Suppressor macrophage treated with lipopolysaccharide for 1 hour (primary cell): Measurements from ENCODE around the gene USP21.
A peak's percentile ranks its signal among the peaks of the same experiment; 100 is the strongest.

Experiments used
- DNase-seq, 3 donors: peaks; one replicate each; pipeline ENCODE4 v3.0.0-alpha.2; 2020 to 2022

USP21 gene

GRCh38 chr1:161137881-161138280 is 21.4 kb upstream of the USP21 start:
- DNase-seq, result no peak

DNA sequence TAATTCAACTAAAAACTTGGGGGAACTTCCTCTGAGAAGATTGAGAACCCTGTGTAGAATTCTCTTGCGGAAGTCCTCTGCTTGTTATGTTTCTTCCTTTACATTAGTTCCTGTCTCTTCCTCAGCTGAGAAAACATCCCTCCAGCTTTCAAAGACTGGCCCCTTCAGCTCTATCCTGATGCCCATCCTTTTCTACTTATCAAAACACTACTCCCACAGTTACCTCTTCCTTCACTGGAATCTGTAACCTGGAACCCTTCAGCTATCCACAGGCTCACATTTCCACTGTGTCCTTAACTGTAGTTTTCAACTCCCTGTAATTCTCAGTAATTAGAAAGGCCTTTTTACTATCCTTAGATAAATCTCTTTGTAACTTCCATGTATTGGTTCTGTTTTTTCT is 20.9 kb upstream of the USP21 start:
- peak in 1 of 3 donors; percentile 31 for DNase-seq

DNA sequence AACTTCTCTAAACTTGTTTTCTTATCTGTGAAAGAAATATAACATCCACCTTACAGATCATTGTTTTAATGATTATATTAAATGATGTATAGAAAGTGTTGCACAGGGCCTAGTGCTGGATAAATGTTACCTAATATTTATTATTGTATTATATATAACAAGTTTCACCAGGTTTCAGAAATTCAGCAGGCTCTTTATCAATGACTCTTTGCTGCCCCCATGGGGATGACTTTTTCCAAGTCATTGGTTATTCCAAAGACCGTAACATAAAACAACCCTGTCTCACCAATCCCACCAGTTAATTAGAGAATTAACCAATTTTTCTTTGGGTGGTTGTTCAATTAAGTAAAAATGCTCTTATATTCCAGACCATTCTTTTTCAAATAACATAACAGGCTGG is 19.5 kb upstream of the USP21 start:
- DNase-seq, result peak; percentile 76 to 78 (median 78)

DNA sequence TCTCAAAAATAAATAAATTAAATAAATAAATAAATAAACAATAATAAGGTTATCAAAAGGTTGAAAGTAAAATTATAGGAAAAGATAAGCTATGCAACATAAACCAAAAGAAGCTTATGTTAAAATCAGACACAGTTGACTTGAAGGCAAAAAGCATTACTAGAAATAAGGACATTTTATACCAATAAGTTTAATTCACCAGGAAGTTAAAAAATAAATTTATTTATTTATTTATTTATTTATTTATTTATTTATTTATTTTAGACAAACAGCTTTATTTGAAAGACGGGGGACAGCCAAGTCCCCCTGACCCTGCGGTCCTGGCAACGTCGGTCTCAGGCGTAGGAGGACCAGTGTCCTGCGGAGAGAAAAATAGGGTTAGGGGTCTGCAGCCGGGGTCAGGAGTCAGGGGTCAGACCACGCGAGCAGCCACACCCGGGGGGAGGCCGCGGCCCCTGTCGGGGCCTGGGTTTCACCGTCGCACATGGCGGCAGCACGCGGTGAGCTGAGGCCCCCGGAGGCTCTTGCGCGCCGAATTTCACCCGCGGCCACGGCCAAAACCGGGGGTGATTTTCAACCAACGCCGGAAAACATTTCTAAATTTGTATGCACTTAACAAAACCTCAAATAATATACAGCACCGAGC is 18.4 kb upstream of the USP21 start:
- DNase-seq, result no peak

- no peak for DNase-seq
Observed at GRCh38 chr1:161145832-161146231, 13.5 kb upstream of the USP21 start.

- DNase-seq, result no peak
Observed at GRCh38 chr1:161153176-161153575, 6.1 kb upstream of the USP21 start.

DNA sequence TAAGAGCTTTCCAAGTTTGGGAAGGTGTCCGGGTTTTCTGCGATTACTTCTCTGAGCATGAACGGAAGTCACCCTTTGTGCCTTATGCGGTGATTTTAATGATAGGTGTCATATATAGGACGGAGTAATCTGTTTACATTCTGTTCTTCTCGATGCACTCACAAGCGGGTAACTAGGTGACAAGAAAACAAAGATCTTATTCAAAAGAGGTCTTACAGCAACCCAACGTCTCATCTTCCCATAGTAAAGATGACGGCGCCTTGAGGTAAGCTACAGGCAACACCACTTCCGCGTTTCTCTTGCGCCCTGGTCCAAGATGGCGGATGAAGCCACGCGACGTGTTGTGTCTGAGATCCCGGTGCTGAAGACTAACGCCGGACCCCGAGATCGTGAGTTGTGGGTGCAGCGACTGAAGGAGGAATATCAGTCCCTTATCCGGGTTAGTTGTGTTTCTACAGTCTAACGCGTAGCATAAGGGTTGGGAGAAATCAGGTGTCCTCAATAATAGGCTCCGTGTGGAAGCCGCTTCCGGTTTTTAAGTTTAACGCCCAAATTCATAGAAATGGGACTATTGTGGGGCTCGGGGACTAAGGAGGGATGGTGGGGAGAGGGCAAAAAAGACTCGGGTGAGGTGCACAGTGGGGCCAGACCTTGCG is 5.5 kb upstream of the USP21 start, which contains the start of gene UFC1:
Gene UFC1 (plus strand): TSS at position 297 of the 656 bp plus-strand sequence. CDS start 20 bp downstream, at position 317.
- peak; percentile 89 to 91 (median 90) for DNase-seq

DNA sequence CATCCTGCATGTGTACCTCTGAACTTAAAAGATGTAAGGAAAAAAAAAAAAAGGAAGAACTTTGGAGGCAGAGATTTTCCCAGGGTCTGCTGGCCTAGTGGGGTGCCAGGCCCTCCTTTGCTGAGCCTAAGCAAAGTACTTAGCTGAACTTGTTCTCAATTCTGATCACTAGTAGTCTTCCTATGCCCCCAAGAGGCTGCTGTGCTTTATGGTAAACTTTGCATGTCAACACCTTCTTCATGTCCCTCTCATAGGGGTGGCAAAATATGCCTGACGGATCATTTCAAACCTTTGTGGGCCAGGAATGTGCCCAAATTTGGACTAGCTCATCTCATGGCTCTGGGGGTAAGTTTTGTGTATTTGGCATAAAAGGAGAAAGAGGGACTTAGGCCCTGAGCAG is 1.4 kb upstream of the USP21 start:
- DNase-seq, result no peak

- DNase-seq, result no peak
Observed at GRCh38 chr1:161158316-161159010, 837 bp upstream of the USP21 start.

GRCh38 chr1:161159913-161160243 is 578 bp downstream of the USP21 start:
- no peak for DNase-seq

DNA sequence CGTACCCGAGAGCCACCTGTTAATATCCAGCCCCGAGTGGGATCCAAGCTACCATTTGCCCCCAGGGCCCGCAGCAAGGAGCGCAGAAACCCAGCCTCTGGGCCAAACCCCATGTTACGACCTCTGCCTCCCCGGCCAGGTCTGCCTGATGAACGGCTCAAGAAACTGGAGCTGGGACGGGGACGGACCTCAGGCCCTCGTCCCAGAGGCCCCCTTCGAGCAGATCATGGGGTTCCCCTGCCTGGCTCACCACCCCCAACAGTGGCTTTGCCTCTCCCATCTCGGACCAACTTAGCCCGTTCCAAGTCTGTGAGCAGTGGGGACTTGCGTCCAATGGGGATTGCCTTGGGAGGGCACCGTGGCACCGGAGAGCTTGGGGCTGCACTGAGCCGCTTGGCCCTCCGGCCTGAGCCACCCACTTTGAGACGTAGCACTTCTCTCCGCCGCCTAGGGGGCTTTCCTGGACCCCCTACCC is 1.4 kb downstream of the USP21 start:
- no peak for DNase-seq

- DNase-seq, result no peak
Observed at GRCh38 chr1:161161652-161162051, 2.4 kb downstream of the USP21 start.

DNA sequence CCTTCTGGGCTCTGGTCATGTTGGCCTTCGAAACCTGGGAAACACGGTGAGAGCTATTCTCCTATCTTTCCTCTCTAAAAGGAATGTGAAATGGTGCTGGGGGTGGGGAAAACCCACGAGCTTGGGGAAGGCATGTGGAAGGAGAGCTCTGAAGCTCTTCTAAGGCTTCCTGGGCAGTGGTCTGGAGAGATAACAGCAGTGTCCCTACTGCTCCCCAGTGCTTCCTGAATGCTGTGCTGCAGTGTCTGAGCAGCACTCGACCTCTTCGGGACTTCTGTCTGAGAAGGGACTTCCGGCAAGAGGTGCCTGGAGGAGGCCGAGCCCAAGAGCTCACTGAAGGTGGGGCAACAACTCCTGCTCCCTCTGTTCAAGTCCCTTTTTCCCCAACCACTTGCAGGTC is 2.8 kb downstream of the USP21 start:
- DNase-seq, result peak in 1 of 3 donors; percentile 24

DNA sequence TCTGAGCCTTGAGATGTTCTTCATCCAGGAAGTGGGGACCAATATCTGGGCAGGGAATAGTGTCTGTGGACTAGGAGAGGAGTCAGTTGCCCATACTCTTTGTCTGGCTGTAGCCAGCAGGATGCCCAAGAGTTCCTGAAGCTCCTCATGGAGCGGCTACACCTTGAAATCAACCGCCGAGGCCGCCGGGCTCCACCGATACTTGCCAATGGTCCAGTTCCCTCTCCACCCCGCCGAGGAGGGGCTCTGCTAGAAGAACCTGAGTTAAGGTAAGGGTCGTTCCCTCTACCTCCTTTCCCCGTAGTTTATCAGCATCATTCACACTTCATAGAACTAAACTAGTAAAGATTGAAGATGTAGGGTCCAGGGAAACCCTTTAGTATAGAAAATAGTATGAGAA is 3.5 kb downstream of the USP21 start:
- DNase-seq, result no peak

DNA sequence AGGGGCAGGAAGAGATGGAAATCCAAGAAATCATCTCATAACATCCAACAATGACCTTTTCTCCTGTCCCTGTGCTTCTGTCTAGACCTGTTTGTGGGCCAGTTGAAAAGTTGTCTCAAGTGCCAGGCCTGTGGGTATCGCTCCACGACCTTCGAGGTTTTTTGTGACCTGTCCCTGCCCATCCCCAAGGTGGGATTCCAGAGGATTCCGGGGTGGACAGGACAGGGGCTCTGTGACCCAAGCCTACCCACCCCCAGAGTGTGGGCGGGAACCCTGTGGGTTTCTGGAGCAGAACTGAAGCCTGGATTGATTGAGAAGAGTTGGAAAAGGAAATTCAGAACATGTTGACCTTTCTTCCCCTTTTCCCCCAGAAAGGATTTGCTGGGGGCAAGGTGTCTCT is 4.5 kb downstream of the USP21 start:
- no peak for DNase-seq

GRCh38 chr1:161164901-161165610 is 5.8 kb downstream of the USP21 start:
- DNase-seq, result no peak

GRCh38 chr1:161165742-161166668 is 6.7 kb downstream of the USP21 start, which contains the start of gene PPOX:
PPOX (plus strand) TSS chr1:161166426; CDS start chr1:161166848, 422 bp downstream.
- DNase-seq, result peak; percentile 96 to 97 (median 97)

- peak in 1 of 3 donors; percentile 20 for DNase-seq
Observed at GRCh38 chr1:161166669-161167548, 7.6 kb downstream of the USP21 start.

DNA sequence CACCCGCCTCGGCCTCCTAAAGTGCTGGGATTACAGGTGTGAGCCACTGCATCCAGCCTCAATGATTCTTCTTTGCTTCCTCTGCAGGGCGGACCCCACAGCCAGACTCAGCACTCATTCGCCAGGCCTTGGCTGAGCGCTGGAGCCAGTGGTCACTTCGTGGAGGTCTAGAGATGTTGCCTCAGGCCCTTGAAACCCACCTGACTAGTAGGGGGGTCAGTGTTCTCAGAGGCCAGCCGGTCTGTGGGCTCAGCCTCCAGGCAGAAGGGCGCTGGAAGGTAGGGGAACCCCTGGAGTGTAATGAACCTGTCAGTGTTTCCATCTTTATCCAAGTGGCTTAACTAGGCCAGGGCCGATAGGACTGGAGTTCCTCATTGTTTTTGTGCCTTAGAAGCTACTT is 9.6 kb downstream of the USP21 start:
- DNase-seq, result no peak

DNA sequence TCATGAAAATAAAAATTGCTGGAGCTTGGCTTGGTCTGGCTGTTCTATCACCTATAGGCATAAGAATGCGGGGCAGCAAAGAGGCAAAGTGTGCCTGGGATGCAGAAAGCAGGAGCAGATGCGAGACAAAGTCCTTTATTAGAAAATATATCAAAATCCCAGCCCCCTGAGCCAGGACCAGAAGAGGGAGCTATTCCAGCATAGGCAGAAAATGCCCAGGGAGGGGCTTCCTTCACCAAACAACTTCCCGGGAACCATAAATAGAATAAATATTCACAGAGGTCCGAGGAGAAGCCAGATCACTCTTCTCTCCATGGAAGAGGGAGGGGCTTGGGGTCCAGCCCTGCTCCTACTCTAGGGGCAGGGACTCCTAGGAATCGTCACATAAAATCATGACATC is 11.9 kb downstream of the USP21 start:
- DNase-seq, result no peak

DNA sequence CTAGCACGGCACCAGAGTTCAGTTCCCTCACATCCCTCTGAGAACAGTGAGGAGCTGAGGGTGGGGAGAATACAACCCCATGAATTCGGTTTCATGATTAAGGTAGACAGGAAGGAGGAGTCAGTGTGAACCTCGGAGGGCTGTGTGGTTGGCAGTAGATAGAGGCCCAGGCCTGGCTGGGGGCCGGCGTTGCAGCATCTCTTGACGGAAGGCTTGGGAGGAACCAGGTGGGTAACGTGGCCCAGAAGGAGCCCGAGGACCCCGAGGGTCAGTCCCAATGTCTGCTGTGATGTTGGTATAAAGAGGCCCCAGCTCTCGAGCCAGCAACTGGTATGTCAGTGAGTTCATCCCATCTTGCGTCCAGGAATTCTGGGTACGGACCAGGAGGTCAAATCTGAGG is 12.4 kb downstream of the USP21 start:
- DNase-seq, result no peak
